NT2/D1 (cell line): ENCODE results near the gene MAPK12.

Experiments used
- DNase-seq: peaks from one replicate; pipeline ENCODE4 v3.0.0-alpha.2; 2011; ENCODE audit warnings: low read depth, low spot score
- H3K27me3 ChIP-seq: 2 replicates; pipeline ENCODE4 v1.6.0; 2011; ENCODE audit warnings: mild to moderate bottlenecking; ENCODE audit not compliant: insufficient read length, insufficient read depth
- H3K36me3 ChIP-seq: 2 replicates; pipeline ENCODE4 v1.6.1; 2011; ENCODE audit warnings: mild to moderate bottlenecking, low read length, mixed read lengths; ENCODE audit not compliant: insufficient read depth, insufficient read length
- H3K4me1 ChIP-seq: 2 replicates; pipeline ENCODE4 v1.5.1; 2011; ENCODE audit not compliant: insufficient read depth, insufficient read length
- H3K4me3 ChIP-seq: 2 replicates; pipeline ENCODE4 v1.5.1; 2011; ENCODE audit warnings: low read depth; ENCODE audit not compliant: insufficient read length
- H3K9ac ChIP-seq: 2 replicates; pipeline ENCODE4 v1.6.0; 2011; ENCODE audit warnings: low read depth; ENCODE audit not compliant: insufficient read length
- H3K9me3 ChIP-seq: 2 replicates; pipeline ENCODE4 v1.5.1; 2011; ENCODE audit warnings: mild to moderate bottlenecking, low read length; ENCODE audit not compliant: insufficient read depth
- SUZ12 ChIP-seq: IDR thresholded peaks from 2 replicates; pipeline ENCODE4 v1.6.1; 2011; ENCODE audit not compliant: insufficient read length, insufficient read depth; ENCODE audit errors: extremely low read depth
- YY1 ChIP-seq: IDR thresholded peaks from 2 replicates; pipeline ENCODE4 v1.6.1; 2011; ENCODE audit not compliant: insufficient read length, insufficient read depth
- ZNF274 ChIP-seq: IDR thresholded peaks from 2 replicates; pipeline ENCODE4 v1.6.1; 2011; ENCODE audit warnings: mild to moderate bottlenecking, low read depth, low read length

The MAPK12 gene

GRCh38 chr22:50280022-50280707 lies 18.7 kb upstream of the MAPK12 start:
- Histone ChIP-seq H3K4me3 (no peak overlapping the region), H3K4me1 (no peaks in the 10 kb centered on the region), H3K9me3 (peaks cover 11% of the 10 kb centered on the region; the same call in 1 of the 2 replicates), H3K9ac (no peak overlapping the region), H3K36me3 (peaks cover 82% of the 10 kb centered on the region), H3K27me3 (no peaks in the 10 kb centered on the region)
- no peak for TF ChIP-seq SUZ12
- no peak for TF ChIP-seq YY1
- no peak for TF ChIP-seq ZNF274
- DNase-seq: no peak

- H3K36me3 ChIP-seq: peaks cover 81% of the 10 kb centered on the region
These were observed 17.6 kb upstream of the MAPK12 start for GRCh38 chr22:50278956-50279619.

GRCh38 chr22:50278461-50278860 lies 17.0 kb upstream of the MAPK12 start:
- no peaks in the 10 kb centered on the region for H3K27me3 ChIP-seq
- H3K4me3 ChIP-seq: no peak overlapping the region
- no peak for TF ChIP-seq SUZ12
- peaks cover 11% of the 10 kb centered on the region; the same call in 1 of the 2 replicates for H3K9me3 ChIP-seq
- no peaks in the 10 kb centered on the region for H3K4me1 ChIP-seq
- DNase-seq: no peak
- no peak overlapping the region for H3K9ac ChIP-seq
- peaks cover 81% of the 10 kb centered on the region for H3K36me3 ChIP-seq

More at GRCh38 chr22:50278956-50279619, 17.6 kb upstream of the MAPK12 start:
- TF ChIP-seq ZNF274 (no peak), SUZ12 (no peak), YY1 (no peak)
- peaks cover 11% of the 10 kb centered on the region; the same call in 1 of the 2 replicates for H3K9me3 ChIP-seq
- DNase-seq: no peak
- no peaks in the 10 kb centered on the region for H3K4me1 ChIP-seq
- H3K4me3 ChIP-seq: no peak overlapping the region
- no peaks in the 10 kb centered on the region for H3K27me3 ChIP-seq
- H3K9ac ChIP-seq: no peak overlapping the region

- peaks cover 11% of the 10 kb centered on the region; the same call in 1 of the 2 replicates for H3K9me3 ChIP-seq
- no peak overlapping the region for H3K9ac ChIP-seq
- peaks cover 3% of the 10 kb centered on the region for H3K4me1 ChIP-seq
- peaks cover 77% of the 10 kb centered on the region for H3K36me3 ChIP-seq
- no peak overlapping the region for H3K4me3 ChIP-seq
- TF ChIP-seq SUZ12: no peak
- DNase-seq: no peak
- no peaks in the 10 kb centered on the region for H3K27me3 ChIP-seq
These were observed 16.3 kb upstream of the MAPK12 start for GRCh38 chr22:50277761-50278160.

GRCh38 chr22:50276143-50276542 lies 14.7 kb upstream of the MAPK12 start:
- Histone ChIP-seq H3K9me3 (peaks cover 11% of the 10 kb centered on the region; the same call in 1 of the 2 replicates), H3K36me3 (peaks cover 65% of the 10 kb centered on the region), H3K4me3 (no peak overlapping the region), H3K4me1 (peaks cover 7% of the 10 kb centered on the region), H3K27me3 (peaks cover 2% of the 10 kb centered on the region), H3K9ac (no peak overlapping the region)
- TF ChIP-seq SUZ12 (no peak), ZNF274 (no peak), YY1 (no peak)
- DNase-seq: no peak

GRCh38 chr22:50275181-50276055 lies 13.9 kb upstream of the MAPK12 start:
- no peak overlapping the region for H3K9ac ChIP-seq
- peaks cover 11% of the 10 kb centered on the region; the same call in 1 of the 2 replicates for H3K9me3 ChIP-seq
- TF ChIP-seq SUZ12: no peak
- TF ChIP-seq ZNF274: no peak
- no peak for TF ChIP-seq YY1
- no peak for DNase-seq
- no peak overlapping the region for H3K4me3 ChIP-seq
- H3K36me3 ChIP-seq: peaks cover 59% of the 10 kb centered on the region
- H3K27me3 ChIP-seq: peaks cover 9% of the 10 kb centered on the region
- H3K4me1 ChIP-seq: peaks cover 7% of the 10 kb centered on the region

GRCh38 chr22:50274771-50275170 lies 13.3 kb upstream of the MAPK12 start:
- peaks cover 7% of the 10 kb centered on the region for H3K4me1 ChIP-seq
- H3K27me3 ChIP-seq: peaks cover 11% of the 10 kb centered on the region
- no peak overlapping the region for H3K9ac ChIP-seq
- peaks cover 53% of the 10 kb centered on the region for H3K36me3 ChIP-seq
- TF ChIP-seq SUZ12 (no peak), YY1 (no peak), ZNF274 (no peak)
- no peak for DNase-seq
- H3K4me3 ChIP-seq: no peak overlapping the region
- peaks cover 11% of the 10 kb centered on the region; the same call in 1 of the 2 replicates for H3K9me3 ChIP-seq
